BLaER1 treated with 17β-estradiol and CSF1 and Interleukin-3, amounts not matched to agents 10 nM and 100 nM (cell line): Measurements from ENCODE around the gene RPL21.

Experiments
- H3K27ac ChIP-seq, 11 experiments: shearing (Covaris generic); formaldehyde crosslinking; 2 replicates each; pipeline ENCODE4 v1.8.1; 2022
- H3K27me3 ChIP-seq, 11 experiments: shearing (Covaris generic); formaldehyde crosslinking; 2 replicates each; pipeline ENCODE4 v1.8.1; 2022
- H3K36me3 ChIP-seq, 11 experiments: shearing (Covaris generic); formaldehyde crosslinking; 2 replicates each; pipeline ENCODE4 v1.8.1; 2022
- H3K4me1 ChIP-seq, 10 experiments: shearing (Covaris generic); formaldehyde crosslinking; 2 replicates each; pipeline ENCODE4 v1.8.1; 2022
- H3K4me2 ChIP-seq, 11 experiments: shearing (Covaris generic); formaldehyde crosslinking; 2 replicates each; pipeline ENCODE4 v1.8.1; 2022
- H3K4me3 ChIP-seq, 10 experiments: shearing (Covaris generic); formaldehyde crosslinking; 2 replicates each; pipeline ENCODE4 v1.8.1; 2022
- H3K9ac ChIP-seq, 11 experiments: shearing (Covaris generic); formaldehyde crosslinking; 2 replicates each; pipeline ENCODE4 v1.8.1; 2022
- H3K9me3 ChIP-seq, 11 experiments: shearing (Covaris generic); formaldehyde crosslinking; replicated peaks in 1 of 11; 2 replicates each; pipeline ENCODE4 v1.8.1; 2022
- H4K20me1 ChIP-seq, 11 experiments: shearing (Covaris generic); formaldehyde crosslinking; 2 replicates each; pipeline ENCODE4 v1.8.1; 2022
- Cebpa-rat ChIP-seq, 11 experiments: shearing (Covaris generic); IDR thresholded peaks; 2 replicates each; pipeline ENCODE4 v1.8.1; 2022

Gene RPL21

GRCh38 chr13:27274631-27275030, 23.3 kb downstream of the RPL21 start:
- Histone ChIP-seq H3K36me3 (no peaks in the 10 kb centered on the region), H3K4me3 (no peak overlapping the region), H3K9ac (no peak overlapping the region), H3K27me3 (peaks cover 0 to 14% (median 7%) of the 10 kb centered on the region in 11 experiments; a peak in 8 of 22 replicates), H4K20me1 (peaks cover 0 to 5% (median 0%) of the 10 kb centered on the region in 11 experiments; a peak in 2 of 22 replicates), H3K4me2 (no peak overlapping the region), H3K4me1 (peaks cover 0 to 14% (median 7%) of the 10 kb centered on the region in 10 experiments; a peak in 8 of 20 replicates), H3K9me3 (no peaks in the 10 kb centered on the region), H3K27ac (no peak overlapping the region)
- TF ChIP-seq Cebpa-rat (IDR thresholded peaks at IDR 0.05), result no peak

- H3K36me3 ChIP-seq, result no peaks in the 10 kb centered on the region
- H3K4me3 ChIP-seq, result no peak overlapping the region
- H4K20me1 ChIP-seq, result no peaks in the 10 kb centered on the region; a peak in 1 of 22 replicates
- peaks cover 0 to 7% (median 4%) of the 10 kb centered on the region in 11 experiments; a peak in 8 of 22 replicates for H3K27me3 ChIP-seq
- no peaks in the 10 kb centered on the region for H3K9me3 ChIP-seq
- H3K9ac ChIP-seq, result no peak overlapping the region
- no peak for TF ChIP-seq Cebpa-rat (IDR thresholded peaks at IDR 0.05)
- H3K4me1 ChIP-seq, result peaks cover 0 to 5% (median under 1%) of the 10 kb centered on the region in 10 experiments; a peak in 4 of 20 replicates
- H3K4me2 ChIP-seq, result no peak overlapping the region
- H3K27ac ChIP-seq, result no peak overlapping the region
Measured at GRCh38 chr13:27276188-27276587, 24.8 kb downstream of the RPL21 start.

GRCh38 chr13:27279506-27279905, 28.1 kb downstream of the RPL21 start:
- H3K36me3 ChIP-seq, result no peaks in the 10 kb centered on the region
- H3K27ac ChIP-seq, result no peak overlapping the region
- H4K20me1 ChIP-seq, result no peaks in the 10 kb centered on the region; a peak in 1 of 22 replicates
- H3K9me3 ChIP-seq, result no peaks in the 10 kb centered on the region
- peaks cover 0 to 14% (median 3%) of the 10 kb centered on the region in 10 experiments; a peak in 5 of 20 replicates for H3K4me1 ChIP-seq
- no peaks in the 10 kb centered on the region for H3K27me3 ChIP-seq
- TF ChIP-seq Cebpa-rat (IDR thresholded peaks at IDR 0.05), result no peak
- H3K4me2 ChIP-seq, result no peak overlapping the region
- H3K4me3 ChIP-seq, result no peak overlapping the region
- H3K9ac ChIP-seq, result no peak overlapping the region

GRCh38 chr13:27280009-27280656, 28.8 kb downstream of the RPL21 start:
- H3K4me2 ChIP-seq, result no peak overlapping the region
- no peak overlapping the region for H3K4me3 ChIP-seq
- no peak overlapping the region for H3K9ac ChIP-seq
- H4K20me1 ChIP-seq, result no peaks in the 10 kb centered on the region; a peak in 1 of 22 replicates
- peaks cover 4 to 16% (median 7%) of the 10 kb centered on the region in 10 experiments; a peak in 16 of 20 replicates for H3K4me1 ChIP-seq
- no peak for TF ChIP-seq Cebpa-rat (IDR thresholded peaks at IDR 0.05)
- no peak overlapping the region for H3K27ac ChIP-seq
- H3K36me3 ChIP-seq, result no peaks in the 10 kb centered on the region
- no peaks in the 10 kb centered on the region for H3K27me3 ChIP-seq
- no peaks in the 10 kb centered on the region for H3K9me3 ChIP-seq

- TF ChIP-seq Cebpa-rat (IDR thresholded peaks at IDR 0.05), result no peak
- Histone ChIP-seq H3K4me1 (peaks cover 11 to 22% (median 14%) of the 10 kb centered on the region in 10 experiments; a peak in 16 of 20 replicates), H3K4me3 (no peak overlapping the region), H3K9me3 (no peaks in the 10 kb centered on the region), H3K4me2 (no peak overlapping the region), H4K20me1 (no peaks in the 10 kb centered on the region; a peak in 1 of 22 replicates), H3K27me3 (no peaks in the 10 kb centered on the region), H3K27ac (no peak overlapping the region), H3K36me3 (no peaks in the 10 kb centered on the region), H3K9ac (no peak overlapping the region)
Measured at GRCh38 chr13:27280841-27281240, 29.5 kb downstream of the RPL21 start.

- H3K27ac ChIP-seq, result no peak overlapping the region
- H3K4me1 ChIP-seq, result peaks cover 11 to 22% (median 14%) of the 10 kb centered on the region in 10 experiments; a peak in 16 of 20 replicates
- no peaks in the 10 kb centered on the region; a peak in 1 of 22 replicates for H4K20me1 ChIP-seq
- no peak for TF ChIP-seq Cebpa-rat (IDR thresholded peaks at IDR 0.05)
- no peaks in the 10 kb centered on the region for H3K36me3 ChIP-seq
- no peak overlapping the region for H3K9ac ChIP-seq
- no peaks in the 10 kb centered on the region for H3K9me3 ChIP-seq
- H3K4me3 ChIP-seq, result no peak overlapping the region
- no peaks in the 10 kb centered on the region for H3K27me3 ChIP-seq
- H3K4me2 ChIP-seq, result no peak overlapping the region
Measured at GRCh38 chr13:27281420-27281819, 30.1 kb downstream of the RPL21 start.

GRCh38 chr13:27283906-27284493, 32.6 kb downstream of the RPL21 start:
- no peaks in the 10 kb centered on the region for H4K20me1 ChIP-seq
- no peak for TF ChIP-seq Cebpa-rat (IDR thresholded peaks at IDR 0.05)

GRCh38 chr13:27288392-27288791, 37.0 kb downstream of the RPL21 start:
- TF ChIP-seq Cebpa-rat (IDR thresholded peaks at IDR 0.05), result no peak
- no peak overlapping the region for H3K9ac ChIP-seq
- H3K27ac ChIP-seq, result no peak overlapping the region
- H3K4me2 ChIP-seq, result no peak overlapping the region
- H3K9me3 ChIP-seq, result no peaks in the 10 kb centered on the region
- peaks cover 11 to 31% (median 14%) of the 10 kb centered on the region in 10 experiments; a peak in 18 of 20 replicates for H3K4me1 ChIP-seq
- no peak overlapping the region for H3K4me3 ChIP-seq
- H4K20me1 ChIP-seq, result no peaks in the 10 kb centered on the region
- H3K36me3 ChIP-seq, result no peaks in the 10 kb centered on the region
- H3K27me3 ChIP-seq, result no peaks in the 10 kb centered on the region

More at GRCh38 chr13:27283906-27284493, 32.6 kb downstream of the RPL21 start:
- no peak overlapping the region for H3K27ac ChIP-seq
- no peak overlapping the region for H3K9ac ChIP-seq
- H3K9me3 ChIP-seq, result no peaks in the 10 kb centered on the region
- no peak overlapping the region for H3K4me3 ChIP-seq
- no peak overlapping the region for H3K4me2 ChIP-seq
- H3K4me1 ChIP-seq, result peaks cover 11 to 22% (median 14%) of the 10 kb centered on the region in 10 experiments; a peak in 16 of 20 replicates
- H3K27me3 ChIP-seq, result no peaks in the 10 kb centered on the region
- H3K36me3 ChIP-seq, result no peaks in the 10 kb centered on the region

GRCh38 chr13:27289011-27289665, 37.8 kb downstream of the RPL21 start:
- H3K9me3 ChIP-seq, result no peaks in the 10 kb centered on the region
- no peaks in the 10 kb centered on the region for H3K27me3 ChIP-seq
- H4K20me1 ChIP-seq, result no peaks in the 10 kb centered on the region
- H3K36me3 ChIP-seq, result no peaks in the 10 kb centered on the region
- H3K9ac ChIP-seq, result no peak overlapping the region
- no peak overlapping the region for H3K4me2 ChIP-seq
- H3K4me1 ChIP-seq, result peaks cover 11 to 31% (median 15%) of the 10 kb centered on the region in 10 experiments; a peak in 19 of 20 replicates
- no peak overlapping the region for H3K4me3 ChIP-seq
- H3K27ac ChIP-seq, result no peak overlapping the region
- no peak for TF ChIP-seq Cebpa-rat (IDR thresholded peaks at IDR 0.05)
